HepG2 (cell line): ENCODE results near the gene RPLP2. TPM values are rescaled to one million over a fixed set of nuclear protein-coding genes. Genes with fewer than 3 reads are reported as not detected.
A peak's percentile ranks its signal among the peaks of the same experiment; 100 is the strongest.

Experiments used
- AGO2 ChIP-seq: fragments of 200-400 bp; formaldehyde crosslinking; optimal IDR thresholded peaks from 2 replicates; pipeline ENCODE3; 2017; ENCODE audit warnings: mild to moderate bottlenecking, low read depth, low read length, moderate library complexity
- PCBP2 ChIP-seq: fragments of 200-400 bp; formaldehyde crosslinking; optimal IDR thresholded peaks from 2 replicates; pipeline ENCODE3; 2018; ENCODE audit warnings: low read length, low read depth; ENCODE audit not compliant: poor library complexity, severe bottlenecking
- ZBTB40 ChIP-seq, 2 experiments: fragments of 450-650 bp in 1 of 2; sonication (generic) in 1 of 2; formaldehyde crosslinking in 1 of 2; IDR thresholded peaks; 2 replicates each; pipeline versions ENCODE4 v1.6.1 to v1.8.0; 2016 to 2022; ENCODE audit warnings: antibody characterized with exemption in 1 of 2, mild to moderate bottlenecking in 1 of 2, missing genetic modification reagents in 1 of 2
- polyA plus RNA-seq, 8 experiments: library from polyadenylated mRNA; depleted of rRNA in 3 of 8; stranded (reverse) in 7 of 8; unstranded in 1 of 8; fragments of >200 nt; fragmentation: Illumina TruSeq in 4 of 8; extraction: Trizol in 4 of 8; gene quantifications; 2 replicates each; pipeline versions ENCODE4 v1.2.1 to v1.2.3, GENCODE V29; 2011 to 2016; ENCODE audit warnings: low read depth in 4 of 8, missing spikeins in 1 of 8, mixed read lengths in 1 of 8; ENCODE audit not compliant: insufficient read depth in 1 of 8
- total RNA-seq, 5 experiments: library from RNA; depleted of rRNA; stranded (reverse); fragments of >200 nt; fragmentation: Illumina TruSeq; extraction: Trizol; gene quantifications; 2 replicates each; pipeline ENCODE4 v1.2.3, GENCODE V29; 2016; ENCODE audit warnings: low read depth in 1 of 5

The RPLP2 gene
- total and polyA plus RNA-seq, 2 of the 13 experiments (the other 11 are each of a cell fraction or from before 2014, with no cell fraction given): 978 to 2,106 TPM

GRCh38 chr11:836274-836673 is 26.5 kb downstream of the RPLP2 start (continued):
- no peak for TF ChIP-seq ZBTB40 (IDR thresholded peaks at IDR 0.05)
- no peak for TF ChIP-seq ZBTB40 (CRISPR knock-in tag; IDR thresholded peaks at IDR 0.05)
- TF ChIP-seq PCBP2: no peak
- peak; percentile 51 for TF ChIP-seq AGO2
- TF ChIP-seq, all 625 proteins: peak for 2
